ENCODE measurements around the gene MATR3.
"Not testable (repeated sequence)": the region's sequence is repeated elsewhere in the genome, so short reads cannot be mapped to it uniquely, and the experiment has no call there.

Gene MATR3

DNA sequence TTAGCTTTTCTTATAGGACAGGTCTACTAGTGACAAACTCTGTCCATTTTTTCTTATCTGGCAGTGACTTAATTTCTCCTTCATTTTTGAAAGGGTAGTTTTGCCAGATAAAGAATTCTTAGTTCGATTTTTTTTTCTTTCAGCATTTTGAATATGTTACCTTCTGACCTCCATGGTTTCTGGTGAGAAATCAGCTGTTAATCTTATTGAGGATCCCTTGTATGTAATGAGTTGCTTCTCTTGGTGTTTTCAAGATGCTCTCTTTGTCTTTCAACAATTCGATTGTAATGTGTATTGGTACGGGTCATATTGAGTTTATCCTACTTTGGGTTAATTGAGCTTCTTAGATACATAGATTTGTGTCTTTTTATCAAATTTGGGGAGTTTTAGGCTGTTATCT lies 60.6 kb downstream of the MATR3 start:
- TF ChIP-seq, protein P1, sequence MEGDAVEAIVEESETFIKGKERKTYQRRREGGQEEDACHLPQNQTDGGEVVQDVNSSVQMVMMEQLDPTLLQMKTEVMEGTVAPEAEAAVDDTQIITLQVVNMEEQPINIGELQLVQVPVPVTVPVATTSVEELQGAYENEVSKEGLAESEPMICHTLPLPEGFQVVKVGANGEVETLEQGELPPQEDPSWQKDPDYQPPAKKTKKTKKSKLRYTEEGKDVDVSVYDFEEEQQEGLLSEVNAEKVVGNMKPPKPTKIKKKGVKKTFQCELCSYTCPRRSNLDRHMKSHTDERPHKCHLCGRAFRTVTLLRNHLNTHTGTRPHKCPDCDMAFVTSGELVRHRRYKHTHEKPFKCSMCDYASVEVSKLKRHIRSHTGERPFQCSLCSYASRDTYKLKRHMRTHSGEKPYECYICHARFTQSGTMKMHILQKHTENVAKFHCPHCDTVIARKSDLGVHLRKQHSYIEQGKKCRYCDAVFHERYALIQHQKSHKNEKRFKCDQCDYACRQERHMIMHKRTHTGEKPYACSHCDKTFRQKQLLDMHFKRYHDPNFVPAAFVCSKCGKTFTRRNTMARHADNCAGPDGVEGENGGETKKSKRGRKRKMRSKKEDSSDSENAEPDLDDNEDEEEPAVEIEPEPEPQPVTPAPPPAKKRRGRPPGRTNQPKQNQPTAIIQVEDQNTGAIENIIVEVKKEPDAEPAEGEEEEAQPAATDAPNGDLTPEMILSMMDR (IDR thresholded peaks at IDR 0.05; ENCODE audit: control insufficient read depth, extremely low read depth, insufficient read depth) = no peak
- H3K4me3 ChIP-seq (ENCODE audit: low read depth, low read length) = no peak overlapping the region
- no peak for DNase-seq (ENCODE audit: low read depth)

DNA sequence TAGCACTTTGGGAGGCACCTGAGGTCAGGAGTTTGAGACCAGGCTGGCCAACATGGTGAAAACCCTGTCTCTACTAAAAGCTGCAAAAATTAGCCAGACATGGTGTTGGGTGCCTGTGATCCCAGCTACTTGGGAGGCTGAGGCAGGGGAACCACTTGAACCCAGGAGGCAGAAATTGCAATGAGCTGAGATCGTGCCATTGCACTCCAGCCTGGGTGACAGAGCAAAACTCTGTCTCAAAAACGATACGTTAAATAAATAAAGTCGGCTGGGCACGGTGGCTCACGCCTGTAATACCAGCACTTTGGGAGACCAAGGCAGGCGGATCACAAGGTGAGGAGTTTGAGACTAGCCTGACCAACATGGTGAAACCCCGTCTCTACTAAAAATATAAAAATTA lies 62.4 kb downstream of the MATR3 start:
- DNase-seq (ENCODE audit: low read depth); H3K4me3 ChIP-seq (ENCODE audit: low read depth, low read length): not testable (repeated sequence)

DNA sequence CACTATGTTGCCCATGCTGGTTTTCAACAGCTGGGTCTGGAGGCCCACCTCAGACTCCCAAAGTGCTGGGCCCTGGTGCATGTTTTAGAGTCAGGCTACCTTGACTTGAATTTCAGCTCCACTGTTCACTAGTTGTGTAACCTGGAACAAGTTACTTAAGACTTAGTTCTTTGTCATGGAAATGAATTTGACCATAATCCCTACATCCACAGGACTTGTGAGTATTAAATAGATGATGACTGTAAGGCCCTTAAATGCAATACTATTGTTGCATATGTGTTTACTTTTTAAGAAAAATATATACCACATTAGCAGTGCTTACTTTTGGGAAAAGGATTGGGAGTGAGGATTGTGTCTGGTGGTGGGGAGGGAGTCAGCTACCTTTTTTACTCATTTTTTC lies 64.5 kb downstream of the MATR3 start:
- H3K4me3 ChIP-seq (ENCODE audit: low read depth, low read length) = no peak overlapping the region
- TF ChIP-seq, protein P1 (IDR thresholded peaks at IDR 0.05; ENCODE audit: control insufficient read depth, extremely low read depth, insufficient read depth) = no peak
- no peak for DNase-seq (ENCODE audit: low read depth)

GRCh38 chr5:139360384-139360783 lies 66.8 kb downstream of the MATR3 start:
- TF ChIP-seq, protein P1 (IDR thresholded peaks at IDR 0.05; ENCODE audit: control insufficient read depth, extremely low read depth, insufficient read depth) = no peak
- no peak for DNase-seq (ENCODE audit: low read depth)

DNA sequence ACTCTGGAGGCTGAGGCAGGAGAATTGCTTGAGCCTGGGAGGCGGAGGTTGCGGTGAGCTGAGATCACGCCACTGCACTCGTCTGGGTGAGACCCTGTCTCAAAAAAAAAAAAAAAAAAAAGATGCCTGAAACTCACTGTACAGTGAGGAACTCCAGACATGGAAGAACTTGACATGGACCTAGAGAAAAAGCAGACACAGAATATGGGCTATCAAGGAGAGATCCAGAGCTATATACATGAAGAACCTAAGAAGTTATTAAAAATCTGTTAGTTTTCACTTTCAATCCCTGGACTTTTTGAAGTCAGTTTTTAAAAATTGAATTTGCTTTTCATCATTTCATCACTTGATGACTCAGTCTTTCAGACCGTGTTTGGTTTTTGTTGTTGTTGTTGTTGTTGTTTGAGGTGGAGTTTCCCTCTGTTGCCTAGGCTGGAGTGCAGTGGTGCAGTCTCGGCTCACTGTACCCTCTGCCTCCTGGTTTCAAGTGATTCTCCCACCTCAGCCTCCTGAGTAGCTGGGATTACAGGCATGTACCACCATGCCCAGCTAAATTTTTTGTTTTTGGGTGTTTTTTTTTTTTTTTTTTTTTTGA lies 68.4 kb downstream of the MATR3 start:
- no peak for DNase-seq (ENCODE audit: low read depth)
- TF ChIP-seq, protein P1 (IDR thresholded peaks at IDR 0.05; ENCODE audit: control insufficient read depth, extremely low read depth, insufficient read depth) = no peak
- no peak overlapping the region for H3K4me3 ChIP-seq (ENCODE audit: low read depth, low read length)

More at GRCh38 chr5:139360384-139360783, 66.8 kb downstream of the MATR3 start:
- no peak overlapping the region for H3K4me3 ChIP-seq (ENCODE audit: low read depth, low read length)

DNA sequence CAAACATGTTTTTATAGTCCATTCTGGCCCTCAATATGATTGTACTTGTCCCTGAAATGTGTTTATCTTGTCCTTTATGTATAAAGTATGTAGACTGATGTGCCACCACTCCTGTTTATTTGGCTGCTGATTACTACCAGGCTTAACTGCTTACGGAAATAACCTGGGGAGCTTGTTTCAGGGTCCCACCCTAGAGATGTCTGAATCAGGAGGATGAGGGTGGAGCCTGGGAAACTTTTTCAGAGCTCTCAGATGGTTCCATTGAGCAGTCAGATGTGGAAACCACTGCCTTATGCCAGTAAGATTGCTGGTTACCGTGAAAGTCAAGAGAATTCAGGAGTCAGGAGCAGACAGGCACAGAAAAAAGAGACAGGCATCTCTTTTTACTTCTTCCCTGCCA lies 70.4 kb downstream of the MATR3 start:
- TF ChIP-seq, protein P1 (IDR thresholded peaks at IDR 0.05; ENCODE audit: control insufficient read depth, extremely low read depth, insufficient read depth) = no peak
- DNase-seq (ENCODE audit: low read depth) = no peak
- no peak overlapping the region for H3K4me3 ChIP-seq (ENCODE audit: low read depth, low read length)

GRCh38 chr5:139364466-139364865 lies 70.9 kb downstream of the MATR3 start:
- DNase-seq (ENCODE audit: low read depth) = no peak
- TF ChIP-seq, protein P1 (IDR thresholded peaks at IDR 0.05; ENCODE audit: control insufficient read depth, extremely low read depth, insufficient read depth) = no peak
- H3K4me3 ChIP-seq (ENCODE audit: low read depth, low read length) = no peak overlapping the region
